Stimulated activated CD4-positive, alpha-beta T cell treated with anti-CD3 and anti-CD28 coated beads, Interleukin-1b, Interleukin-23, amount 100 ng/mL, for 1 hour (primary cell): ENCODE results near the gene VOPP1.

Experiments
- DNase-seq, 2 donors: peaks; one replicate each; pipeline ENCODE4 v3.0.0-alpha.2; 2020; ENCODE audit warnings: low read depth in 2 of 2

VOPP1 gene

DNA sequence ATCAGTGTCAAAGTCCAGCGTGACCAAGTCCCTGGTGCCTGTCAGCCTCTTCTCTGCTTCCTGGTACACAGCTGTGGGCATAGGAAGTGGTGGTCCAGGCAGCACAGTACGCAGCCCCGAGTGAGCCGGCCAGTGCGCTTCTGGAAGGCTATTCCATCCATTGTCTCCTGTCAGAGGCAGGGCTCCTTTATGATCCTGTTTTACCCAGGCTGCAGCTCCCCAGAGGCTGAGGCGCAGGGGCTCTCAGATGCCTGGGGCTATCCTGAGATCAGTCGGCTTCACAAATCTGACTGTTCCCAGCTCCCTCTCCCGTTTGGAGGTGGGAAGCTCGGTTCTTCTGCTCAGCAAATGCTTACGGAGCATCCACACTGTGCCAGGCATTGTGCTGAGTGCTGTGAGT is 136.8 kb downstream of the VOPP1 start:
- DNase-seq: no peak

DNA sequence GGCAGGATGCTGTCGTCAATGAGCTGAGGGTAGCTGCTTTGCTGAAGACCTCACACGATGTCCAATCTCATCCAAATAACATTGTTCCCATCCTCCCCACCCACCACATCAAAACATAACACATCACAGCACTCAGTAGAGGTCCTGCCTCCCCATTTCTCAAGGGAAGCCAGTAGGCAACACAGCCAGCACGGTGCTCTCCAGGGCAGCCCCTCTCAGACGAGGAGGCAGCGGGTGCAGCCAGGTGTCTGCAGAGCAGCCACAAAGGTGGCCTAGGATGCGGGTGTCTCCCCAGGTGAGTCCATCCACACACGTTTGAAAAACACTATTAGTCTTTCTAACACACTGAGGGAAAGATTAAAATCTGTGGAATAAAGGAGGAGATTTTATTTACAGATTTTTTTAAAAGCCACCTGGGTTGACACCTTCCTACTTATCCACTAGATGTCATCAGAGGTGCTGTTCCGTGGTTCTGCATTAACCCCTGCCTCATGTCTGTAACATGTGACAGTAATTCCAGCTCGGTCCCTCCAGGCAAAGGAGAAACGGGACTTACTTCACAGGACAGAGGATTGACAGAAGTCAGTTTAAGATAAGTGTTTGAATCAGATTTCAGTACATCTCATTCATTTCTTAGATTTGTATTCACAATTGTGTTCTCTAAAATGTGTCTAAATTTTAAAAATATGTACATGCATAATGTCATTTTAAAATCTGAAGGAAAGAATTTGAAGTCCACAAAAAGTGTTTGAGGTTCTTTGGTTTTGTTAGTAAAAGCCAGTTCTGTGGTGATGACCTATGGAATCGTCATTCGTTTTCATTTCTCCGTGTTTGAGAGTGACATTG is 139.1 kb downstream of the VOPP1 start:
- no peak for DNase-seq

DNA sequence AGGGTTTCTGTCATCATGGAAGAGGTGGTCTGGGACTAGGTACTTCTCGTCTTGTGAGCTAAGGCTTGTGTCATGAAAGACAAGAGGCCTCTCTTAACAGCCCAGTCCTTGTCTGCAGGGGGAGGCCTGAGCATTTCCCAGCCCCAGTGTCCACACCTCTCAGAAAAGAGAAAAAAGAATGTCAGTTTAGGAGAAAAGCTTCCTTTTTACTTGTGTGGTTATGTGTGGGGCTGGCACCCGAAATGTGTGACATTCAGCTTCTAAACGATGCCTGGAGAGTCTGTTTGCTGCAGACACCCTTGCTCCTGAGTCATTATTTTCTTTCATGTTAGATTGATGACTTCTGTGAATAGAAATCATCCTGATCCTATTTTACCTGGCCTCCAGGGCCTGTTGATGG is 139.8 kb downstream of the VOPP1 start:
- DNase-seq: no peak

DNA sequence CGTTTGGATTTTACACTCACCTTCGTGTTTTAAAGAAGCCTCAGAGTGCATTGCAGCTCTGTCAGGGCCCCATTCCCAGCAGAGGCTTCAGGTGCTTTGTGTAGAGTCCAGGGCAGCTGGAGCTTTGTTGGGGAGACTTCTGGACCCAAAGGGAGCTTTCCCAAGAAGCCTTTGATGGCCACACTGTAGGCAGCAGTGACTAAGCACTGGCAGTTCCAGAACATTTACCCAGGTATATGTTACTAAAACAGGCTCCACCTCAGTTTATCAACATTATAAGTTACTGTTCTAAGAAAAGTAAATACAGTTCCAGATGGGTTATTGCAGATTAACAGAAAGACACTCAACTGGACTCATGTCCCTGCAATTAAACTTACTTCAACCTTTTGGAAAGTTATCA is 140.4 kb downstream of the VOPP1 start:
- no peak for DNase-seq

DNA sequence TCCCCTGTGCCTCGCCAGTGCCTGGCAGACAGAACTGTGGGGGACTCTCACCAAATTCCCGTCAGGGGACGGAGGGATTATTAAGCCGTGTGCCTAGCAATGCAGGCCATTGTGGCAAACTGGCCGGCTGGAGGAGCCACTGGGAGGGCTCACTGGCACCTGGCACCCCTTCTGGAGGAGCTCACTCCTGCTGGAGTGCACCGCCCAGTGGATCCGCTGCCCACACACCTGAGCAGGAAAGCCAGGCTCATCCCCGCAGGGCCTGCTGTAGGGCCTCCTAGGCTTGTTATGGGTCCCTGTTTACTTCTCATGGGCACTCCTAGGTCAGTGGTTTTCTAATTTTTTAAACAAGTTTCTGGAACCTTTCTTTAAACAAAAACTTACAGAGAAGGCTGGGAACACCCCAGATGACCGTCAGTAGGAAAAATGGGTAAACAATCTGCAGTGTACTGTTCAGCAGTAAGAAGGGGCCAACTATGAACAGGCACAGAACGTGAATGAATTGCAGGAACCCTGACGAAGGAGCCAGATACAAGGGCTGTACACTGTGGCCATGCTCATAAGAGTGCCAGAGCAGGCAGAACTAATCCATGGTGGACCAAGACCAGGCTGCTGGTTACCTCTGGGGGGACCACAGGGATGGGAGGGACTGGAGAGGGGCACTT is 142.3 kb downstream of the VOPP1 start:
- no peak for DNase-seq

DNA sequence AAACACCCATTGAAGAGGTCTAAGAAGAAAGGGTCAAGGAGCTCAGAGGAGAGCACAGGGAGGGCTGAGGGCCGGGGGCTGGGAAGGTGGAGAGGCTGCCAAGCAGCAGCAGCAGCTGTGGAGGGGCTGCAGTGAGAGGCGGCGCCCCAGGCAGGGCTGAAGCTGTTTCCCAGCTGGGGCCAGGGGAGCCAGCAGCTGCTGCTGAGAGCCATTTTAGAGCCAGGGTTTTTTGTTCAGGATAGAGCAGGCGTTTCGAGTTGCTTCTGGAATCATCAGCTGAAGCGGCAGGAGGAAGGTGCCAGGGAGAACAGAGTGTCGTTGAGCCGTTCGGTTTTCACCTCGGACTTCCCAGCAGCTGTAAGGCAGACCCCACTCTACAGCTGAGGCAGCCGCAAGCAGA is 144.5 kb downstream of the VOPP1 start:
- DNase-seq: no peak

DNA sequence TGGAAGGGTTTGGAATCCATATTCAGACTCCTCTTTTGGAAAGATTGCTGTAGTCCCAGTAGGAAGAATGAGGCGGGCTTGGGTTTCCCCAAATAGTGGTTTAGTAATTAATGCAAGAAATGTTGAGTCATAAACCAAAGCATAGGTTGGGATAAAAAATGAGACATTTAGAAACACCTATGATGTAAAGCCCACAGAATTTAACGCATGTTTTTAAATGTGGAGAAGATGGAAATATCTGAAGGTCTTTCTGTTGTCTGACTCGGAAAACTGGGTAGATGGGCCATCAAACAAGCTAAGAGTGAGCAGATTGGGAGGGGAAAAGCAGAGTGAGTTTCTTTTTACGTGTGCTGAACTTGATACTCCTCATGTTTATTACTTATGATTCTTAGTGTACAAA is 145.0 kb downstream of the VOPP1 start:
- DNase-seq: no peak

DNA sequence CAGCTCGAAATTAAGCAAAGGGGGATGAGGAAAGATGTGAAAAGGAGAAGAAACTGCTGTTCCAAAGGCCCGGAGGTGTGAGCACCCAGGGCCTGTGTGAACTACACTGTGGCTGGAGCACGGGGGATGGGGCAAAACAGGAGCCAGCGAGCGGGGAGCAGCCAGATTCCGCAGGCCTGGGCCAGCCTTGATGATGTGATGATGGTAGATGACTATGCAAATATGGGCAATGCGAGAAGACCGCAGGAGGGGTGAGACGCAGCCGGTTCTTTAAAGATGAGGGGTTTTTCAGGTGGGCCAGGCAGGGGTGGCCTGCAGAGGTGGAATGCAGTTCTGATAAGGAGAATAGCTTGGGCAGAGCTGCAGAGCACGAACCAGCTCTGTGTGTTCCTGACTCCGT is 145.6 kb downstream of the VOPP1 start:
- no peak for DNase-seq

DNA sequence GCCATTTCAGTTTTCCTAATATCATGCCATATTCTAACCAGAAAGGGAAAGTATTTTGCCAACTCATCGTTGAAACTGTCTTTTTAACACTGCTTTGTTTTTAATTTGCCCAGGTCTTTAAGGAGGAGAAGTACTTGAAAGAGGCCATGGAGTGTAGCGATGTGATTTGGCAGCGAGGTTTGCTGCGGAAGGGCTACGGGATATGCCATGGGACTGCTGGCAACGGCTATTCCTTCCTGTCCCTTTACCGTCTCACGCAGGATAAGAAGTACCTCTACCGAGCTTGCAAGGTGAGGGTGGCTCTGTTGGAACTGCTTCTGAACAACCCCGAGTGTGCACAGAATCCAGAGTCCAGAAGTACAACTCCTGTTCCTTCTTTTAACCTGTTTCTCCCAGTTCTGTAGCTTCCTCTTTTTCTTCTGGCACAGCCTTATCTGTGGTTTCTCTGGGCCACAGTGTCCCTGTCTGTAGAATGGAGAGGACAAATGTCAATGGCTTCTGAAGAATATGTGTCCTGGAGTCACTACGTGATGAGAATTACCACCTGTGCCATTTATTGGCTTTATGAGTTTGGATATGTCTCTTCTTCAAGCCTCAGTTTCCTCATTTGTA is 147.1 kb downstream of the VOPP1 start:
- no peak for DNase-seq

DNA sequence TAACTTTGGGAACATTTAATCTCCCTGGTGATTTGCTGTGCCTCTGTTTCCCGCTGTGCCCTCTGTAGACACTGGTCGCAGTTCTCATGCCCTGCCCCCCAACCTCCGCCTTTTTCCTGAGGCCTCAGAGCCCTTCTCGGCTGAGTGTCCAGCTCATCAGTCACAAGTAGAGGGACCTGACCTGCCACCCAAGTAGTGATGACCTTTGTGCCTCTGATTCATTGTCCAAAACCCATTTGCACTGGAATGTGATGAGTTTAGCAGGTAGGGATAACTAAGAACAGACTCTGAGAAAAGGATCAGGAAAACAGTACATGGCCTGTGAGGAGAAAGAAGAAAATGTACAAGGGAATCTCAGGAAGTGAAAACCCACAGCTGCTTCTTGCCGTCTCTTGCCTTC is 148.4 kb downstream of the VOPP1 start:
- DNase-seq: no peak

DNA sequence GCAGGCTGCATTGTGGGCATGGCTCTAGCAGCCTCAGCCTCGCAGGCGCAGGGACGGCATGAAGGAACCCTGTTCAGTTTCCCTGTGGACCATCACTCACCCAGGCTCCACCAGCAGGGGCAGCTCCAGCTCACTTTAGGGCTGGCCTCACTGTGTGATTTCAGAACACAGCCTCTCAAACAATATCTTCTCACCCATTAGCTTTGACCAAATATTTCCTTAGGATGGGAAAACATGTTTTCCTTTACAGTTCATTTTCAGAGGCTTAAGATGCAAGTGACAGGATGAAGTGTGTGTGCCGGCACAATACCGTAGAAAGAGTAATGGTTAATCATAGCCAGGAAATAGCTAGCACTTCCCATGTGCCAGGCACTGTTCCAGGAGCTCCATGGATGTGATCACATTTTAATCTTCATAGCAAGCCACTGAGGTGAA is 149.0 kb downstream of the VOPP1 start:
- DNase-seq: no peak
